DND-41 (cell line): ENCODE results near the gene CNTNAP5.

Source experiments
- EZH2 ChIP-seq: IDR thresholded peaks from 3 replicates; pipeline ENCODE4 v1.6.1; 2012; ENCODE audit warnings: borderline replicate concordance, low read depth, mild to moderate bottlenecking, moderate library complexity, low read length, inconsistent platforms; ENCODE audit not compliant: severe bottlenecking
- TF ChIP-seq, protein P1 (sequence below): IDR thresholded peaks from 2 replicates; pipeline ENCODE4 v1.5.1; 2012; ENCODE audit warnings: borderline replicate concordance, low read length, moderate library complexity, mild to moderate bottlenecking; ENCODE audit not compliant: poor library complexity, severe bottlenecking; ENCODE audit errors: extremely low read depth

DNA sequence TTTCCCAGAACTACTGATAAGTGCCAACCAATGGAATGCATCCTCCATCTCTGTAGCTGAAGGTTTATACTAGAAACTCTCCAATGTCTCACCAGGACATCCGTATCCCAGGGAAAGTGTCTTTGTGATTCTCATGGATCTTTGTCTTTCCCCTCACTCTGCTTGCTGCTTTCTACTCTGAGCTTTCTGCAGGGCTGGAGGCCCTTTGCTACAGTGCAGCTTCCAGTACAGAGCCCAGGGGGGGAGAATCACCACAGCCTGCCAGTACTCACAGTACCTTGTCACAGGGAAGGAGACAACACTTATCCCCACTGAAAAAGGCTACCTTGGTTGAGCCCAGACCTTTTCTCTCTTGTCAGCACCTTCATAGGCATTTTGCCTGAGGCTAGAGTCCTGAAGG lies 627.0 kb downstream of the CNTNAP5 start:
- TF ChIP-seq, protein P1, sequence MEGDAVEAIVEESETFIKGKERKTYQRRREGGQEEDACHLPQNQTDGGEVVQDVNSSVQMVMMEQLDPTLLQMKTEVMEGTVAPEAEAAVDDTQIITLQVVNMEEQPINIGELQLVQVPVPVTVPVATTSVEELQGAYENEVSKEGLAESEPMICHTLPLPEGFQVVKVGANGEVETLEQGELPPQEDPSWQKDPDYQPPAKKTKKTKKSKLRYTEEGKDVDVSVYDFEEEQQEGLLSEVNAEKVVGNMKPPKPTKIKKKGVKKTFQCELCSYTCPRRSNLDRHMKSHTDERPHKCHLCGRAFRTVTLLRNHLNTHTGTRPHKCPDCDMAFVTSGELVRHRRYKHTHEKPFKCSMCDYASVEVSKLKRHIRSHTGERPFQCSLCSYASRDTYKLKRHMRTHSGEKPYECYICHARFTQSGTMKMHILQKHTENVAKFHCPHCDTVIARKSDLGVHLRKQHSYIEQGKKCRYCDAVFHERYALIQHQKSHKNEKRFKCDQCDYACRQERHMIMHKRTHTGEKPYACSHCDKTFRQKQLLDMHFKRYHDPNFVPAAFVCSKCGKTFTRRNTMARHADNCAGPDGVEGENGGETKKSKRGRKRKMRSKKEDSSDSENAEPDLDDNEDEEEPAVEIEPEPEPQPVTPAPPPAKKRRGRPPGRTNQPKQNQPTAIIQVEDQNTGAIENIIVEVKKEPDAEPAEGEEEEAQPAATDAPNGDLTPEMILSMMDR = no peak
- no peak for TF ChIP-seq EZH2
